ENCODE data around the gene ZMYM2.

DNA sequence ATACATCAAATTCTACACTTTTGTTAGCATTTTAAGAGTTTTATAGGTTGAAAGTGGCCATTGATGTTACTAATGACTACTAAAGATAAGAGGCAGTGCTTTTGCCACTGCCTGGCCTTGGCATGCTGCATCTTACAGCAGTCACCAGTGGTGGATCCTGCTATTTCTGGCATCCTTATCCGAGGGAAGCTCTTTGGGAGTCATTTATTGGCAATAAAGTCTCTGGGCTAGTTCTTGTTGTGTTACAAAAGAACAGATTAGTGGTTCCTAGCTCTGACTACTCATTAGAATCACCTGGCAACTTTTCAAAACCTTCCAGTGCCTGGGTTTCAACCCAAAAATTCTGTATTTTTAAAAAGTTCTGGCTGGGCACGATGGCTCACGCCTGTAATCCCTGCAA lies 94.5 kb downstream of the ZMYM2 start:
- TF ChIP-seq YBX1 (IDR thresholded peaks at IDR 0.05): no peak
- no peak for TF ChIP-seq CTCF (IDR thresholded peaks at IDR 0.05 in 2 of 3, conservative IDR thresholded peaks at IDR 0.05 in 1 of 3; ENCODE audit: control insufficient read depth in 2 of 3, extremely low read depth in 1 of 3, insufficient read depth in 1 of 3, low read depth in 3 of 3, low read length in 3 of 3)
- TF ChIP-seq, protein P1, sequence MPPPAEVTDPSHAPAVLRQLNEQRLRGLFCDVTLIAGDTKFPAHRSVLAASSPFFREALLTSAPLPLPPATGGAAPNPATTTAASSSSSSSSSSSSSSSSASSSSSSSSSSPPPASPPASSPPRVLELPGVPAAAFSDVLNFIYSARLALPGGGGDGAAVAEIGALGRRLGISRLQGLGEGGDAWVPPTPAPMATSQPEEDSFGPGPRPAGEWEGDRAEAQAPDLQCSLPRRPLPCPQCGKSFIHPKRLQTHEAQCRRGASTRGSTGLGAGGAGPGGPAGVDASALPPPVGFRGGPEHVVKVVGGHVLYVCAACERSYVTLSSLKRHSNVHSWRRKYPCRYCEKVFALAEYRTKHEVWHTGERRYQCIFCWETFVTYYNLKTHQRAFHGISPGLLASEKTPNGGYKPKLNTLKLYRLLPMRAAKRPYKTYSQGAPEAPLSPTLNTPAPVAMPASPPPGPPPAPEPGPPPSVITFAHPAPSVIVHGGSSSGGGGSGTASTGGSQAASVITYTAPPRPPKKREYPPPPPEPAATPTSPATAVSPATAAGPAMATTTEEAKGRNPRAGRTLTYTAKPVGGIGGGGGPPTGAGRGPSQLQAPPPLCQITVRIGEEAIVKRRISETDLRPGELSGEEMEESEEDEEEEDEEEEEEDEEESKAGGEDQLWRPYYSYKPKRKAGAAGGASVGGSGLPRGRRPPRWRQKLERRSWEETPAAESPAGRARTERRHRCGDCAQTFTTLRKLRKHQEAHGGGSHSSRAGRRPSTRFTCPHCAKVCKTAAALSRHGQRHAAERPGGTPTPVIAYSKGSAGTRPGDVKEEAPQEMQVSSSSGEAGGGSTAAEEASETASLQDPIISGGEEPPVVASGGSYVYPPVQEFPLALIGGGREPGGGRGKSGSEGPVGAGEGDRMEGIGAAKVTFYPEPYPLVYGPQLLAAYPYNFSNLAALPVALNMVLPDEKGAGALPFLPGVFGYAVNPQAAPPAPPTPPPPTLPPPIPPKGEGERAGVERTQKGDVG (CRISPR knock-in tag; IDR thresholded peaks at IDR 0.05): no peak
- TF ChIP-seq, protein P2, sequence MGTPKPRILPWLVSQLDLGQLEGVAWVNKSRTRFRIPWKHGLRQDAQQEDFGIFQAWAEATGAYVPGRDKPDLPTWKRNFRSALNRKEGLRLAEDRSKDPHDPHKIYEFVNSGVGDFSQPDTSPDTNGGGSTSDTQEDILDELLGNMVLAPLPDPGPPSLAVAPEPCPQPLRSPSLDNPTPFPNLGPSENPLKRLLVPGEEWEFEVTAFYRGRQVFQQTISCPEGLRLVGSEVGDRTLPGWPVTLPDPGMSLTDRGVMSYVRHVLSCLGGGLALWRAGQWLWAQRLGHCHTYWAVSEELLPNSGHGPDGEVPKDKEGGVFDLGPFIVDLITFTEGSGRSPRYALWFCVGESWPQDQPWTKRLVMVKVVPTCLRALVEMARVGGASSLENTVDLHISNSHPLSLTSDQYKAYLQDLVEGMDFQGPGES (IDR thresholded peaks at IDR 0.05): no peak
- TF ChIP-seq POLR2AphosphoS5 (IDR thresholded peaks at IDR 0.05; ENCODE audit: low read length): no peak
- no peak for TF ChIP-seq TCF12 (IDR thresholded peaks at IDR 0.05; ENCODE audit: low read depth, low read length)
- TF ChIP-seq CEBPB (IDR thresholded peaks at IDR 0.05; ENCODE audit: borderline replicate concordance in 1 of 2, low read depth in 2 of 2, low read length in 2 of 2): no peak
- TF ChIP-seq HCFC1 (IDR thresholded peaks at IDR 0.05; ENCODE audit: low read length): no peak
- no peak for TF ChIP-seq EP300 (IDR thresholded peaks at IDR 0.05; ENCODE audit: borderline replicate concordance in 1 of 2, control insufficient read depth in 1 of 2, low read depth in 2 of 2, low read length in 2 of 2)
- TF ChIP-seq ESRRA (IDR thresholded peaks at IDR 0.05; ENCODE audit: low read length): no peak
- TF ChIP-seq CHD1 (IDR thresholded peaks at IDR 0.05; ENCODE audit: low read depth, low read length): no peak
